Fibroblast of skin of left quadriceps (primary cell): Measurements from ENCODE around the gene CIITA.
A peak's percentile ranks its signal among the peaks of the same experiment; 100 is the strongest.
"Not testable (repeated sequence)": the region's sequence is repeated elsewhere in the genome, so short reads cannot be mapped to it uniquely, and the experiment has no call there.

Experiments
- DNase-seq, 2 experiments: peaks; one replicate each; pipeline ENCODE4 v3.0.0-alpha.2; 2013; ENCODE audit warnings: low read depth in 2 of 2

CIITA gene

DNA sequence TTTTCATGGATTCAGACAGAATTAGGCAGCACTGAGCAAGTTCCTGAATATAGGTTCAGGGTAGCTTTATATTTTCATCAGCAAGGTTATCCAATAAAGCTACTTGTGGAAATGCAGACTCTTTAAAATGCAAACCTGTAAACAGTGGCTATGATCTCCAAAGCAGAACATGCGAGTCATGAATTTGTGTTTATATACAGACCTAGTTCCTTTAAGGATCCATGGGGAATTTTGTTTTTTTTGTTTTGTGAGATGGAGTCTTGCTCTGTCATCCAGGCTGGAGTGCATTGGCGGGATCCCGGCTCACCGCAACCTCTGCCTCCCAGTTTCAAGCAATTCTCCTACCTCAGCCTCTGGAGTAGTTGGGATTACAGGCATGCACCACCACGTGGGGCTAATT, 82.2 kb downstream of the CIITA start:
- no peak for DNase-seq

DNA sequence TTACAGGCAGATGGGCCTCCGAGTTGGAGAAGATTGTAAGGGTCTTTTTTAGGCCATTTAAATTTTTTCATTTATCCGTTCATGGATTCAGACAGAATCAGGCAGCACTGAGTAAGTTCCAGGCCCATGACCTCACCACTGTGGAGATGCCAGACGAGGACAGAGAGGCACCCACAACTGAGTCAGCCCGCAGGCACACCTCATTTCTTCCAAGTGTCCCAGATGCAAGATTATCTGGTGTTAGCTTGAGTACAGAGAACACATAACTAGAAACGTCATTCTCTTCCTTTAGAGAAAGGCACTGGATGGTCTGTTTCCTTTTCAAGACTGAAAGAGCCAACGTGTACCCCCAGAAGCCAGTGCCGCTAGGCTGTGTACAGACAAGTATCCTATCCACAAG, 84.2 kb downstream of the CIITA start:
- no peak for DNase-seq

GRCh38 chr16:10964039-10964890, 87.3 kb downstream of the CIITA start:
- peak; percentile 52 to 54 for DNase-seq

DNA sequence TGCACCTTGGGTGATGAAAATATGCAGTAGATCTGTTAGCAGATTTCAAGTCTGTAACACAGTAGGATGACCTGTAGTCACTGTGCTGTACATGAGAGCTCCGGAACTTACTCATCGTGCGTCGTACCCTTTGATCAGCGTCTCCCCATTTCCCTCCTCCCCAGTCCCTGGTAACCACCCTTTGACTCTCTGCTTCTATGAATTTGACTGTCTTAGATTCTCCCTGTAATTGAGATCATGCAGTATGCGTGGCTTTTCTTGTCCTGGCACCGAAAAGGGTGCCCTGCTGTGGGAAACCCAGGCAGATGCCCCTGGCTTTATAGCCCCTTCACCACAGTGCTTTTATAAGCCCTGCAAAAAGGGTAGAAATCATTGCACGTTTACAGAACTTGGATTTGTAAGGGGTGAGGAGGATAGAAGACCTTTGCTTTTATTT, 87.9 kb downstream of the CIITA start:
- DNase-seq = no peak

GRCh38 chr16:10965440-10966061, 88.5 kb downstream of the CIITA start:
- DNase-seq = no peak

- no peak for DNase-seq
Measured at GRCh38 chr16:10966129-10966528, 89.1 kb downstream of the CIITA start.

DNA sequence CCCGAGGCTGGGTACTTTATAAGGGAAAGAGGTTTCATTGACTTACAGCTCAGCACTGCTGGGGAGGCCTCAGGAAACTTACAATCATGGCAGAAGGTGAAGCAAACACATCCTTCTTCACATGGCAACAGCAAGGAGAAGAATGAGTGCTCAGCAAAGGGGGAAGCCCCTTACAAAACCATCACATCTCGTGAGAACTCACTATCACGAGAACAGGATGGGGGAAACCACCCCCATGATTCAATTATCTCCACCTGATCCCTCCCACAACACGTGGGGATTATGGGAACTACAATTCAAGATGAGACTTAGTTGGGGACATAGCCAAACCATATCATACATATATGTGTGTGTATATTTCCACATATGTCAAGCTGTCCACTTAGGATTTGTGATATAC, 89.6 kb downstream of the CIITA start:
- DNase-seq = not testable (repeated sequence)

DNA sequence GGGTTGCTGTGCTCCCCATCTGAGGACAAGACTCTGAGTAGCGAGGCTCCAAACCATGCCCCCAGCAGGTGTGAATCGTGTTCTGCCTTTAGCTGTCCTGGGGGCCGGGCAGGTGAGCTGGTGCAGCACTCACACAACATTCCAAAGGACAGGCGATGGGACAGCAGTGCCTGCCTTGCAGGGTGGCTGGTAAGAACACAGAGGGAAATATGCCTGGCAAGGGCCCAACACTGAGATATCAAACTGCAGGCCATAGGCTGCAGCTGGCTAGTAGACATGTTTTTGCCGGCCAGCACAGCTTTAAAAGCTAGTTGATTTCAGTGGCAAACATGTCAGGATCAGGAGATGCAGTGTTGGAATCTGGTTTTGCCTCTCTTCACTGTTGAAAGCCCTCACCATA, 91.0 kb downstream of the CIITA start:
- no peak for DNase-seq

- no peak for DNase-seq
Measured at GRCh38 chr16:10968498-10968897, 91.5 kb downstream of the CIITA start.

GRCh38 chr16:10969615-10970014, 92.6 kb downstream of the CIITA start:
- no peak for DNase-seq

DNA sequence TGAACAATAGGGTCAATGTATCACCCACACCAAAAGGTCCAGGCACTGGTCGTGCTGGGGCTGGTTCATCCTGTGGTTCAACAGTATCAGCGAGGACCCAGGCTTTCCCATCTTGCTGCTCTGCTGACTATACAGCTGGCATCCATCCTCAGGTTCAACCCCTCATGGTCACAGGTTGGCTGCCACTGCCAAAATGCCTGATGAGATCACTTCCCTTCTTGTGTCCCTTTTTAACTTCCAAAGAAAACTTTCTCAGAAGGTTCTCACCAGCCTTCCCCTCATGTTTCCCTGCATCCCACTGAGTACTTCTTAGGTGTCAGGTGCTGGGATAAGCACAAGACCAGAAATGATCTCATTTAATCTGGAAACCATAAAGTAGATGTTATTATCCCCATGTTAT, 93.1 kb downstream of the CIITA start:
- no peak for DNase-seq

DNA sequence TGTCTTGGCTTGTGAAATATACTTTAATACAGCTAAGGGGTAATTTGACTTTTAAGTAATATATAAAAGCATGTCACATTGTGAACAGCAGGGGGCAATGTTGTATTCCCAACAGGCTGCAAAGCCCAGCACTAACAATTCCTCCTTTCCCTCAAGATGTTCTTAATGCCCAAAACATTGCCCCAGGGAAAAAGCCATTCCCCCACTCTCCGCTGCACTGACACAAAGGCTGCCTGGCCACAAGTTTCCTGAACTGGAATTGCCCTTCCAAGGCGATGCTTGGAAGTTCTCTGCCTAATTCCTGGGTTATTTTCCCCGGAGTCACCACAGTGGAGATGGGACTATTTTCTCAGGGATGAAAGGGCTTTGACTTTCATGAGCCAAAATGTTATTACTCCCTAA, 94.6 kb downstream of the CIITA start:
- DNase-seq = peak; percentile 74 to 75

GRCh38 chr16:10972108-10972818, 95.3 kb downstream of the CIITA start:
- DNase-seq = no peak

DNA sequence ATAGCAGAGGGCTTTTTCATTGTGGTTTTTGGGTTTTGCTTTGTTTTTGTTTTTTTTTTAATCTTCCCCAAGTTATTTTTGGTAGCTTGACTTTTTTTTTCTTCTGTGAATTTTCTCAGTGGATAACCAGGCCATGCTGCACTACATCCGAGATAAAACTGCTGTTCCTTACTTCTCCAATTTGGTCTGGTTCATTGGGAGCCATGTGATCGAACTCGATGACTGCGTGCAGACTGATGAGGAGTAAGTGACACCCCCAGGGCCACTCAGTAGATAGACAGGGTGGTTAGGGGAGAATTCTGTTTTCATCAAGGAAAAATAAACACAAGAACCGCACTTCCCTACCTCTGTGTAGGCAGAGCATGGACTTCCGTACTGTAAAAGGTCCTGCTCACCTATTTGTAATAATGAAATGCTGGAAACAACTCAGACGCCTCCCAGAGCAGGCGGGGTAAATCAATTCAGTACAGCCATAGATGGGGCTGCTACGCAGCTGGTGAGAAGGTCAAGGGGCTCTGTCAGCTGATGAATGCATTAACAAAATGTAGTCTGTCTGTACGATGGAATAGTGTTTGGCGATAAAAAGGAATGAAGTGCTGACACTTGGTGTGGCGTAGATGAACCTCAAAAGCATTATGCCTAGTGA, 95.9 kb downstream of the CIITA start:
- DNase-seq = no peak

GRCh38 chr16:10976634-10977033, 99.6 kb downstream of the CIITA start:
- no peak for DNase-seq

DNA sequence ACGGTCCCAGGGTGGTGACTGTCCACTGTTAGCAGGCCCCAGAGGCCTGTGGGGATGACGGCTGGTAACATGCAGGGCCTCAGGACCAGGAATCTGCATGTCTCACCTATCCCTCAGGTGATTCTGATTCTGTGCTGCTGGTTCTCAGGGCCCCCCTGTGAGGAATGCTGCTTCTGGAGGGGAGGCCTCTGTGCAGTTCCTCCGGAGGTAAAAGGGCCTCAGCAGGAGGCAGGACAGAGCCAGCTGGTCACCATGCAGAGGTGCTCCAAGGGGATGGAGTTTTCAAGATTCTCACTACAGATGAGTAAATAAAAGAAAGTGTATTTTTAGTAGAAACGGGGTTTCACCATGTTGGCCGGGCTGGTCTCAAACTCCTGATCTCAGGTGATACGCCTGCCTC, 101.1 kb downstream of the CIITA start:
- no peak for DNase-seq

- no peak for DNase-seq
Measured at GRCh38 chr16:10978871-10979446, 102.0 kb downstream of the CIITA start.

- DNase-seq = no peak
Measured at GRCh38 chr16:10979717-10980601, 103.0 kb downstream of the CIITA start.

- DNase-seq = no peak
Measured at GRCh38 chr16:10980813-10981212, 103.8 kb downstream of the CIITA start.

DNA sequence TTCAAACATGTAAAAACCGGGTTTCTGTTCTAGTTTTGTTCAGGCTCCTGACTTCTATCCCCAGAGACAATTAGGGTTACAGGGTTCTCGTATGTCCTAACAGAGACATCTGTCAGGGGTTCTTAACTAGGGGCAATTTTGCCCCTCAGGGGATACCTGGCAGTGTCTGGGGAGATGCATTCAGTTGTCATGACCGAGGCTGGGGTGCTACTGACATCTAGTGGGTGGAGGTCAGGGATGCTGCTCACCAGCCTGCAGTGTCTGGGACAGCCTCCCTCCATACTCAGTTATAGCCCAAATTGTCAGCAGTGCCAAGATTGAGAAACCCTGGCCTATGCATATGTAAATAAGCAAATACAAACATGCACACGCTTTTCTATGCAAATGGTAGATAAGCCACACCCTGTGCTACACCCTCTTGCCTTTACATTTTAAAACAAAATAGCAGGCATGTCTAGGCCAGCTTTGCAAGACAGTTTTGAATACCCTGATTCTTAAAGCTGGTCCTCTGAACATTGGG, 104.8 kb downstream of the CIITA start:
- no peak for DNase-seq
